Mesenchymal stem cell (in vitro differentiated cells and primary cell): ENCODE results near the gene GGCT.

Source experiments
- DNase-seq: peaks from one replicate; pipeline ENCODE4 v3.0.0-alpha.2; 2013
- H2AFZ ChIP-seq: one replicate; pipeline ENCODE4 v1.6.1; 2013; ENCODE audit warnings: low read depth, mild to moderate bottlenecking, control low read depth, inconsistent platforms, low read length, moderate library complexity
- H2AK5ac ChIP-seq: 2 replicates; pipeline ENCODE4 v1.6.1; 2013; ENCODE audit warnings: low read length, moderate library complexity, mild to moderate bottlenecking, inconsistent platforms; ENCODE audit not compliant: severe bottlenecking
- H2BK120ac ChIP-seq: one replicate; pipeline ENCODE4 v1.6.1; 2013; ENCODE audit warnings: low read depth, mild to moderate bottlenecking, inconsistent platforms, low read length, moderate library complexity
- H2BK12ac ChIP-seq, 2 experiments: one replicate each; pipeline ENCODE4 v1.6.1; 2013; ENCODE audit warnings: inconsistent platforms in 2 of 2, low read length in 2 of 2, mild to moderate bottlenecking in 2 of 2, moderate library complexity in 2 of 2, control low read depth in 1 of 2
- H2BK15ac ChIP-seq: one replicate; pipeline ENCODE4 v1.6.1; 2013; ENCODE audit warnings: mild to moderate bottlenecking, low read depth, inconsistent platforms; ENCODE audit not compliant: poor library complexity, severe bottlenecking
- H2BK5ac ChIP-seq: 2 replicates; pipeline ENCODE4 v1.6.1; 2013; ENCODE audit warnings: low read depth, mild to moderate bottlenecking, low read length, control low read depth, inconsistent platforms; ENCODE audit not compliant: poor library complexity, severe bottlenecking
- H3K14ac ChIP-seq, 2 experiments: one replicate each; pipeline ENCODE4 v1.6.1; 2013; ENCODE audit warnings: inconsistent platforms in 2 of 2, low read length in 2 of 2, control low read depth in 1 of 2, mild to moderate bottlenecking in 1 of 2, moderate library complexity in 1 of 2
- H3K18ac ChIP-seq, 2 experiments: one replicate each; pipeline ENCODE4 v1.6.1; 2013; ENCODE audit warnings: inconsistent platforms in 2 of 2, low read length in 2 of 2, control low read depth in 1 of 2, low read depth in 1 of 2, mild to moderate bottlenecking in 1 of 2
- H3K23ac ChIP-seq, 2 experiments: one replicate each; pipeline ENCODE4 v1.6.1; 2013; ENCODE audit warnings: inconsistent platforms in 2 of 2, low read length in 2 of 2, mild to moderate bottlenecking in 2 of 2, moderate library complexity in 2 of 2, control low read depth in 1 of 2
- H3K27ac ChIP-seq: 2 replicates; pipeline ENCODE4 v1.5.1; 2013; ENCODE audit warnings: mild to moderate bottlenecking, moderate library complexity, low read length, control low read depth, inconsistent platforms; ENCODE audit not compliant: poor library complexity, severe bottlenecking
- H3K27me3 ChIP-seq, 2 experiments: 2 replicates each; pipeline versions ENCODE4 v1.6.1 to v1.7.0; 2013; ENCODE audit warnings: low read length in 2 of 2, mild to moderate bottlenecking in 2 of 2, moderate library complexity in 2 of 2, control low read depth in 1 of 2, inconsistent platforms in 1 of 2; ENCODE audit not compliant: control insufficient read depth in 1 of 2, insufficient read depth in 1 of 2
- H3K36me3 ChIP-seq, 2 experiments: 2 replicates each; pipeline versions ENCODE4 v1.6.1 to v1.7.0; 2013; ENCODE audit warnings: low read length in 2 of 2, control low read depth in 1 of 2, inconsistent platforms in 1 of 2, low read depth in 1 of 2, mild to moderate bottlenecking in 1 of 2; ENCODE audit not compliant: insufficient read depth in 2 of 2, control insufficient read depth in 1 of 2
- H3K4ac ChIP-seq, 2 experiments: one replicate each; pipeline ENCODE4 v1.6.1; 2013; ENCODE audit warnings: inconsistent platforms in 2 of 2, low read length in 2 of 2, mild to moderate bottlenecking in 2 of 2, moderate library complexity in 2 of 2, control low read depth in 1 of 2, low read depth in 1 of 2
- H3K4me1 ChIP-seq: 2 replicates; pipeline ENCODE4 v1.6.1; 2013; ENCODE audit warnings: low read depth, low read length, control low read depth; ENCODE audit not compliant: control insufficient read depth, insufficient read depth
- H3K4me2 ChIP-seq: 2 replicates; pipeline ENCODE4 v1.6.1; 2013; ENCODE audit warnings: low read length, mild to moderate bottlenecking, inconsistent platforms; ENCODE audit not compliant: poor library complexity, severe bottlenecking
- H3K4me3 ChIP-seq, 2 experiments: 2 replicates each; pipeline versions ENCODE4 v1.5.1 to v1.7.0; 2013; ENCODE audit warnings: low read length in 2 of 2, mild to moderate bottlenecking in 2 of 2, control low read depth in 1 of 2, low read depth in 1 of 2; ENCODE audit not compliant: insufficient read depth in 1 of 2
- H3K79me1 ChIP-seq: replicated peaks from 2 replicates; pipeline ENCODE4 v1.6.1; 2013; ENCODE audit warnings: mild to moderate bottlenecking, control low read depth, low read length, inconsistent platforms; ENCODE audit not compliant: poor library complexity, severe bottlenecking
- H3K9ac ChIP-seq: 2 replicates; pipeline ENCODE4 v1.7.0; 2013; ENCODE audit warnings: mild to moderate bottlenecking, low read length, moderate library complexity
- H3K9me3 ChIP-seq: 2 replicates; pipeline ENCODE4 v1.7.0; 2013; ENCODE audit warnings: mild to moderate bottlenecking, low read length; ENCODE audit not compliant: control insufficient read depth
- H4K8ac ChIP-seq: one replicate; pipeline ENCODE4 v1.6.1; 2013; ENCODE audit warnings: inconsistent platforms, mild to moderate bottlenecking, low read length, moderate library complexity
- H4K91ac ChIP-seq: one replicate; pipeline ENCODE4 v1.6.1; 2013; ENCODE audit warnings: mild to moderate bottlenecking, low read length, inconsistent platforms
- WGBS: methylation state at CpG from one replicate; pipeline ENCODE4 v1.1.7; 2013; ENCODE audit warnings: mixed read lengths; 5-methylcytosine and 5-hydroxymethylcytosine counted together

GGCT gene

GRCh38 chr7:30470163-30470770 is 34.4 kb downstream of the GGCT start:
- Histone ChIP-seq H3K4ac (no peak overlapping the region), H2BK120ac (no peak overlapping the region), H4K91ac (peak overlapping the region; percentile 54), H3K4me1 (peaks cover 12% of the 10 kb centered on the region), H3K27ac (no peak overlapping the region), H3K36me3 (peaks cover 0 to 3% of the 10 kb centered on the region in 2 experiments), H3K14ac (no peak overlapping the region), H3K9me3 (no peaks in the 10 kb centered on the region), H3K4me3 (peak overlapping the region in 1 of 2 experiments; percentile 60), H2AFZ (no peak overlapping the region), H4K8ac (no peak overlapping the region), H2BK12ac (no peak overlapping the region), H3K27me3 (no peaks in the 10 kb centered on the region), H2BK5ac (no peak overlapping the region), H3K18ac (peak overlapping the region in 1 of 2 experiments; percentile 31), H3K23ac (peak overlapping the region in 1 of 2 experiments; percentile 27), H3K79me1 (peaks cover 41% of the 10 kb centered on the region), H2BK15ac (peak overlapping the region; percentile 13), H3K4me2 (no peak overlapping the region), H2AK5ac (peak overlapping the region; percentile 88), H3K9ac (peak overlapping the region; percentile 83)
- peak; percentile 64 for DNase-seq
- 37% methylated on average over 14 of the region's 14 CpGs for WGBS

GRCh38 chr7:30469303-30469702 is 35.3 kb downstream of the GGCT start:
- Histone ChIP-seq H3K9ac (peak overlapping the region; percentile 83), H3K27me3 (no peaks in the 10 kb centered on the region), H3K79me1 (peaks cover 39% of the 10 kb centered on the region), H2AFZ (no peak overlapping the region), H3K27ac (peak overlapping the region; percentile 59), H2AK5ac (peak overlapping the region; percentile 88), H3K36me3 (peaks cover 0 to 3% of the 10 kb centered on the region in 2 experiments), H3K9me3 (no peaks in the 10 kb centered on the region), H3K23ac (no peak overlapping the region), H3K4me3 (peak overlapping the region in 1 of 2 experiments; percentile 62), H3K4ac (no peak overlapping the region), H3K4me1 (peaks cover 12% of the 10 kb centered on the region), H3K4me2 (no peak overlapping the region), H2BK5ac (no peak overlapping the region), H3K18ac (no peak overlapping the region), H2BK12ac (no peak overlapping the region), H4K8ac (no peak overlapping the region), H2BK120ac (no peak overlapping the region), H3K14ac (no peak overlapping the region), H4K91ac (no peak overlapping the region), H2BK15ac (no peak overlapping the region)
- peak; percentile 95 for DNase-seq
- WGBS = 4% methylated on average over 5 of the region's 5 CpGs

- H2BK5ac ChIP-seq = no peak overlapping the region
These were observed 35.8 kb downstream of the GGCT start for GRCh38 chr7:30468791-30469190.

GRCh38 chr7:30468041-30468440 is 36.6 kb downstream of the GGCT start:
- Histone ChIP-seq H3K4me2 (no peak overlapping the region), H2BK12ac (no peak overlapping the region), H2BK120ac (no peak overlapping the region), H2BK5ac (no peak overlapping the region), H3K79me1 (peaks cover 42% of the 10 kb centered on the region), H3K36me3 (peaks cover 3% of the 10 kb centered on the region in 2 experiments), H3K9ac (peak overlapping the region; percentile 83), H3K27me3 (no peaks in the 10 kb centered on the region), H3K9me3 (no peaks in the 10 kb centered on the region), H3K4ac (no peak overlapping the region), H2AFZ (no peak overlapping the region), H3K23ac (no peak overlapping the region), H3K4me1 (peaks cover 16% of the 10 kb centered on the region), H2AK5ac (no peak overlapping the region), H3K4me3 (no peak overlapping the region), H3K18ac (no peak overlapping the region), H3K27ac (no peak overlapping the region), H2BK15ac (no peak overlapping the region), H3K14ac (no peak overlapping the region), H4K8ac (no peak overlapping the region), H4K91ac (no peak overlapping the region)
- 90% methylated on average over 2 of the region's 2 CpGs for WGBS
- no peak for DNase-seq

More at GRCh38 chr7:30468791-30469190, 35.8 kb downstream of the GGCT start:
- Histone ChIP-seq H3K14ac (no peak overlapping the region), H3K23ac (no peak overlapping the region), H2BK12ac (peak overlapping the region in 1 of 2 experiments; percentile 65), H3K36me3 (peaks cover 0 to 3% of the 10 kb centered on the region in 2 experiments), H3K9me3 (no peaks in the 10 kb centered on the region), H3K4ac (no peak overlapping the region), H4K91ac (no peak overlapping the region), H3K79me1 (peaks cover 44% of the 10 kb centered on the region), H3K27me3 (no peaks in the 10 kb centered on the region), H3K27ac (peak overlapping the region; percentile 59), H2BK120ac (no peak overlapping the region), H3K9ac (peak overlapping the region; percentile 83), H2AFZ (no peak overlapping the region), H2AK5ac (peak overlapping the region; percentile 12), H2BK15ac (no peak overlapping the region), H3K4me1 (peaks cover 16% of the 10 kb centered on the region), H4K8ac (no peak overlapping the region), H3K4me2 (no peak overlapping the region), H3K4me3 (peak overlapping the region in 1 of 2 experiments; percentile 62), H3K18ac (peak overlapping the region in 1 of 2 experiments; percentile 37)
- DNase-seq = no peak
- WGBS = 94% methylated on average over 4 of the region's 4 CpGs
